ENCODE measurements around the gene SRSF9. TPM values are rescaled to one million over a fixed set of nuclear protein-coding genes. Genes with fewer than 3 reads are reported as not detected.

The SRSF9 gene
- total RNA-seq, 1 experiment from 2014 or later: 231 TPM

- DNase-seq: peak in 1 of 2 experiments; percentile 20
- Histone ChIP-seq H3K9me3 (ENCODE audit: insufficient read depth, low read depth) (no peaks in the 10 kb centered on the region), H3K4me1 (replicated peaks; ENCODE audit: insufficient read depth) (peaks cover 47% of the 10 kb centered on the region), H2AFZ (0 out of 2 replicates have a peak overlapping the region, but pooled peaks have one; percentile 94), H3K27ac (peak overlapping the region; percentile 54), H3K79me2 (ENCODE audit: low read depth) (peaks cover 90% of the 10 kb centered on the region), H4K20me1 (ENCODE audit: insufficient read depth) (peaks cover 42% of the 10 kb centered on the region), H3F3A (ENCODE audit: insufficient read depth, low read depth) (peaks cover 41% of the 10 kb centered on the region), H3K4me3 (peak overlapping the region; percentile 77), H3K4me2 (peak overlapping the region; percentile 94), H3K36me3 (ENCODE audit: low read depth) (peaks cover 13% of the 10 kb centered on the region; the same call in 1 of the 2 replicates), H3K9me2 (ENCODE audit: insufficient read depth) (no peaks in the 10 kb centered on the region), H3K27me3 (ENCODE audit: insufficient read depth, low read depth) (no peaks in the 10 kb centered on the region)
- no TSS peak for BruUV-seq (replicated peaks)
- POLR2A ChIA-PET (ENCODE audit: unreplicated experiment): interaction anchor here (0.7 kb wide), 1 partner anchor 70 kb away, joined by 3 read pairs; no protein-coding TSS in a partner anchor
- TF ChIP-seq, protein P1, sequence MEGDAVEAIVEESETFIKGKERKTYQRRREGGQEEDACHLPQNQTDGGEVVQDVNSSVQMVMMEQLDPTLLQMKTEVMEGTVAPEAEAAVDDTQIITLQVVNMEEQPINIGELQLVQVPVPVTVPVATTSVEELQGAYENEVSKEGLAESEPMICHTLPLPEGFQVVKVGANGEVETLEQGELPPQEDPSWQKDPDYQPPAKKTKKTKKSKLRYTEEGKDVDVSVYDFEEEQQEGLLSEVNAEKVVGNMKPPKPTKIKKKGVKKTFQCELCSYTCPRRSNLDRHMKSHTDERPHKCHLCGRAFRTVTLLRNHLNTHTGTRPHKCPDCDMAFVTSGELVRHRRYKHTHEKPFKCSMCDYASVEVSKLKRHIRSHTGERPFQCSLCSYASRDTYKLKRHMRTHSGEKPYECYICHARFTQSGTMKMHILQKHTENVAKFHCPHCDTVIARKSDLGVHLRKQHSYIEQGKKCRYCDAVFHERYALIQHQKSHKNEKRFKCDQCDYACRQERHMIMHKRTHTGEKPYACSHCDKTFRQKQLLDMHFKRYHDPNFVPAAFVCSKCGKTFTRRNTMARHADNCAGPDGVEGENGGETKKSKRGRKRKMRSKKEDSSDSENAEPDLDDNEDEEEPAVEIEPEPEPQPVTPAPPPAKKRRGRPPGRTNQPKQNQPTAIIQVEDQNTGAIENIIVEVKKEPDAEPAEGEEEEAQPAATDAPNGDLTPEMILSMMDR (conservative IDR thresholded peaks at IDR 0.05): no peak
- TF ChIP-seq EZH2 (IDR thresholded peaks at IDR 0.05; ENCODE audit: low read depth): no peak
- intact Hi-C loops (cut with micrococcal nuclease; ENCODE audit: unreplicated experiment): loop anchor here (1.0 kb wide), 1 partner anchor 26 kb away; no protein-coding TSS in a partner anchor
- CTCF ChIA-PET: interaction anchor here (0.6 kb wide), 1 partner anchor 217 kb away, joined by 9 read pairs; no protein-coding TSS in a partner anchor
Observed at GRCh38 chr12:120468821-120469449, 613 bp downstream of the SRSF9 start.

DNA sequence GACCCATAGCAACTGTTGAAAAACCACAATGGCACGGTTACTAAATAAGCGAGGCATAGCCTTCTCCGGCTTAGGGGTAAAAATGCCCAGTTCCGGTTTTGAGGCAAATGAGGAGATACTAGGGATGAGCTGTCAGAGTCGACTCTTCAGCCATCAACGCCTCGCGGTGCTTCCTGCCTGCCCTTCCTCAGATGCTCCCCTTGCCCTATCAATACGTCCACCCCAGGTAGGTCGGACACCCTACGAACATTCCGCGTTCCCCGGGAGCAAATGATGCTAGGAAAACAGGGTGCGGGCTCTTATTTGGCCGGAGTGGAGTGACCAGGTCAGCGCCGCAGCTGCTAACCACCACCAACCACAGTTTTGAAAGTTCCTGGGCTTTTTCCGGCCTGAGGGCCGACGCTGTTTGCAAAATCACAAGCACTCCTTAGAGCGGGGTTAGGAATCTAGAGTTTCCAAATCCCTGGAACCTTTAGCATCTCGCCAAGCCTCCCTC is 1.2 kb downstream of the SRSF9 start:
- Histone ChIP-seq H3K79me2 (ENCODE audit: low read depth) (peaks cover 95% of the 10 kb centered on the region), H3K36me3 (ENCODE audit: low read depth) (peaks cover 19% of the 10 kb centered on the region; the same call in 1 of the 2 replicates), H3K4me3 (peak overlapping the region; percentile 77), H4K20me1 (ENCODE audit: insufficient read depth) (peaks cover 48% of the 10 kb centered on the region), H3F3A (ENCODE audit: insufficient read depth, low read depth) (peaks cover 35% of the 10 kb centered on the region), H3K4me2 (peak overlapping the region; percentile 94), H3K27ac (peak overlapping the region; percentile 54), H3K4me1 (replicated peaks; ENCODE audit: insufficient read depth) (peaks cover 41% of the 10 kb centered on the region), H3K9me3 (ENCODE audit: insufficient read depth, low read depth) (no peaks in the 10 kb centered on the region), H3K9me2 (ENCODE audit: insufficient read depth) (no peaks in the 10 kb centered on the region), H2AFZ (no peak overlapping the region), H3K27me3 (ENCODE audit: insufficient read depth, low read depth) (no peaks in the 10 kb centered on the region)
- intact Hi-C loops (cut with micrococcal nuclease; ENCODE audit: unreplicated experiment): no loop called here
- TSS peak; percentile 58 for BruUV-seq (replicated peaks)
- peak; percentile 29 to 37 for DNase-seq
- TF ChIP-seq EZH2 (IDR thresholded peaks at IDR 0.05; ENCODE audit: low read depth): no peak
- TF ChIP-seq, protein P1 (conservative IDR thresholded peaks at IDR 0.05): no peak
- ChIA-PET CTCF (interaction anchor here (0.6 kb wide), 1 partner anchor 218 kb away, joined by 9 read pairs; no protein-coding TSS in a partner anchor), POLR2A (ENCODE audit: unreplicated experiment) (no interaction called here)

GRCh38 chr12:120467439-120467838 is 2.1 kb downstream of the SRSF9 start:
- H3K27ac ChIP-seq: no peak overlapping the region
- H3K4me1 ChIP-seq (replicated peaks; ENCODE audit: insufficient read depth): peaks cover 32% of the 10 kb centered on the region
- ChIA-PET POLR2A (ENCODE audit: unreplicated experiment) (no interaction called here), CTCF (interaction anchor here (0.6 kb wide), 1 partner anchor 131 kb away, joined by 4 read pairs; no protein-coding TSS in a partner anchor)
- peak overlapping the region; percentile 94; the same call in 1 of the 2 replicates for H3K4me2 ChIP-seq
- H3K36me3 ChIP-seq (ENCODE audit: low read depth): peaks cover 24% of the 10 kb centered on the region; the same call in 1 of the 2 replicates
- peaks cover 26% of the 10 kb centered on the region; the same call in 1 of the 2 replicates for H3F3A ChIP-seq (ENCODE audit: insufficient read depth, low read depth)
- peaks cover 86% of the 10 kb centered on the region for H3K79me2 ChIP-seq (ENCODE audit: low read depth)
- intact Hi-C loops (cut with micrococcal nuclease; ENCODE audit: unreplicated experiment): no loop called here
- H3K27me3 ChIP-seq (ENCODE audit: insufficient read depth, low read depth): no peaks in the 10 kb centered on the region
- no peak overlapping the region for H3K4me3 ChIP-seq
- H4K20me1 ChIP-seq (ENCODE audit: insufficient read depth): peaks cover 55% of the 10 kb centered on the region
- H2AFZ ChIP-seq: no peak overlapping the region
- TF ChIP-seq, protein P1 (conservative IDR thresholded peaks at IDR 0.05): no peak
- TF ChIP-seq EZH2 (IDR thresholded peaks at IDR 0.05; ENCODE audit: low read depth): no peak
- no peak for DNase-seq
- no peaks in the 10 kb centered on the region for H3K9me3 ChIP-seq (ENCODE audit: insufficient read depth, low read depth)
- H3K9me2 ChIP-seq (ENCODE audit: insufficient read depth): no peaks in the 10 kb centered on the region
- no TSS peak for BruUV-seq (replicated peaks)

Measured in PC-9 (cell line).